GM13977 (cell line): ENCODE results near the gene OR2T10.
"Not testable (repeated sequence)": the region's sequence is repeated elsewhere in the genome, so short reads cannot be mapped to it uniquely, and the experiment has no call there.

ENCODE experiments used
- DNase-seq: peaks from one replicate; pipeline ENCODE4 v3.0.0; 2012; ENCODE audit warnings: low spot score
- in situ Hi-C: fragments of 300-500 bp; cut with MboI; formaldehyde crosslinking; loops from one replicate; pipeline ENCODE4 v1.12.0; 2022; ENCODE audit warnings: low sequenced_read_pairs, low pct_unique_long_range_greater_than_20kb, mixed read lengths, inconsistent platforms; ENCODE audit not compliant: unreplicated experiment
- TF ChIP-seq, protein P1 (sequence below): IDR thresholded peaks from 2 replicates; pipeline ENCODE4 v1.5.1; 2012; ENCODE audit warnings: mild to moderate bottlenecking, control low read depth; ENCODE audit not compliant: insufficient read depth; ENCODE audit errors: extremely low read depth, missing control alignments

Gene OR2T10, protein sequence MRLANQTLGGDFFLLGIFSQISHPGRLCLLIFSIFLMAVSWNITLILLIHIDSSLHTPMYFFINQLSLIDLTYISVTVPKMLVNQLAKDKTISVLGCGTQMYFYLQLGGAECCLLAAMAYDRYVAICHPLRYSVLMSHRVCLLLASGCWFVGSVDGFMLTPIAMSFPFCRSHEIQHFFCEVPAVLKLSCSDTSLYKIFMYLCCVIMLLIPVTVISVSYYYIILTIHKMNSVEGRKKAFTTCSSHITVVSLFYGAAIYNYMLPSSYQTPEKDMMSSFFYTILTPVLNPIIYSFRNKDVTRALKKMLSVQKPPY

DNA sequence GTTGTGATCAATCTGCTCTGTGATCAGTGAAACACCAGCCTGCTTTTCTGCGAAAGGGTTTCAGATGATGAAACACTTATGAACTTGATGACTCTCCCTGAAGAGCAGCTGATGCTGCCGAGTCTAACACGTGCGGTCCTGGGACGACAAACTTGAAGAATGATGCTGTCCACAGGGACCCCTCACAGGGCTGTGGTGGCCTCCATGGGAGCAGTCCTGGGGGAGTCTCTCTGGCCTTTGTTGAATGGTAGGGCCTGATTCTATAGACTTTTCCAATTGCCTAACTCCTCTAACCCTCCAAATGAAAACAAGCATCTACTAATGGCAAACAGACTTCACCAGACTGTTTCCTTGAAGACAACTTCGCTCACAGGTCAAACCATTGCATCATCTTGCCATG lies at the start of gene OR2T10:
Gene OR2T10, minus strand, starts transcription at position 112 of the 400 bp plus-strand sequence. CDS start 3,932 bp downstream, outside the sequence.
- in situ Hi-C loops = no loop called here
- DNase-seq = no peak

DNA sequence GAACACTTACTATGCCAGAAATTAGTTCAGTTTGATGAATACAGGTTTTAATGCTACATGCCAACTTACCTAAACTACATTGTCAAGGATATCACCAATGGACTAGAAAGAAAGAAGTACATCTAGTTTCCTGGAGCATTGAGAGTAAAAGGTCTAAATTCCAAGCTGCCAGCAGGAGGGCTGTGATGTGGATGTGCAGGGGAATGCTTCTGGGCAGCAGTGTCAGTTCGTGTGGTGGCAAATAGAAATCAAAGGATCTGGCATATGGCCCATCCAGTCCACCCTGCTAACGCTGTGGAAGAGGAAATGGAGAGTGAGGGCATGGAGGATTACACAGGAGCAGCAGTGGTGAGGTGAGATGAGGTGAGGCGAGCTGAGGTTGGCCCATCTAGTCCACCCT lies 47.7 kb upstream of the OR2T10 start, which contains the start of gene OR2T35:
Gene OR2T35, minus strand, starts transcription at position 101 of the 400 bp plus-strand sequence. CDS start 6,020 bp downstream, outside the sequence.
- DNase-seq, in situ Hi-C loops: not testable (repeated sequence)

More for the DNA sequence above, at the start of gene OR2T10:
- TF ChIP-seq, protein P1, sequence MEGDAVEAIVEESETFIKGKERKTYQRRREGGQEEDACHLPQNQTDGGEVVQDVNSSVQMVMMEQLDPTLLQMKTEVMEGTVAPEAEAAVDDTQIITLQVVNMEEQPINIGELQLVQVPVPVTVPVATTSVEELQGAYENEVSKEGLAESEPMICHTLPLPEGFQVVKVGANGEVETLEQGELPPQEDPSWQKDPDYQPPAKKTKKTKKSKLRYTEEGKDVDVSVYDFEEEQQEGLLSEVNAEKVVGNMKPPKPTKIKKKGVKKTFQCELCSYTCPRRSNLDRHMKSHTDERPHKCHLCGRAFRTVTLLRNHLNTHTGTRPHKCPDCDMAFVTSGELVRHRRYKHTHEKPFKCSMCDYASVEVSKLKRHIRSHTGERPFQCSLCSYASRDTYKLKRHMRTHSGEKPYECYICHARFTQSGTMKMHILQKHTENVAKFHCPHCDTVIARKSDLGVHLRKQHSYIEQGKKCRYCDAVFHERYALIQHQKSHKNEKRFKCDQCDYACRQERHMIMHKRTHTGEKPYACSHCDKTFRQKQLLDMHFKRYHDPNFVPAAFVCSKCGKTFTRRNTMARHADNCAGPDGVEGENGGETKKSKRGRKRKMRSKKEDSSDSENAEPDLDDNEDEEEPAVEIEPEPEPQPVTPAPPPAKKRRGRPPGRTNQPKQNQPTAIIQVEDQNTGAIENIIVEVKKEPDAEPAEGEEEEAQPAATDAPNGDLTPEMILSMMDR = no peak

DNA sequence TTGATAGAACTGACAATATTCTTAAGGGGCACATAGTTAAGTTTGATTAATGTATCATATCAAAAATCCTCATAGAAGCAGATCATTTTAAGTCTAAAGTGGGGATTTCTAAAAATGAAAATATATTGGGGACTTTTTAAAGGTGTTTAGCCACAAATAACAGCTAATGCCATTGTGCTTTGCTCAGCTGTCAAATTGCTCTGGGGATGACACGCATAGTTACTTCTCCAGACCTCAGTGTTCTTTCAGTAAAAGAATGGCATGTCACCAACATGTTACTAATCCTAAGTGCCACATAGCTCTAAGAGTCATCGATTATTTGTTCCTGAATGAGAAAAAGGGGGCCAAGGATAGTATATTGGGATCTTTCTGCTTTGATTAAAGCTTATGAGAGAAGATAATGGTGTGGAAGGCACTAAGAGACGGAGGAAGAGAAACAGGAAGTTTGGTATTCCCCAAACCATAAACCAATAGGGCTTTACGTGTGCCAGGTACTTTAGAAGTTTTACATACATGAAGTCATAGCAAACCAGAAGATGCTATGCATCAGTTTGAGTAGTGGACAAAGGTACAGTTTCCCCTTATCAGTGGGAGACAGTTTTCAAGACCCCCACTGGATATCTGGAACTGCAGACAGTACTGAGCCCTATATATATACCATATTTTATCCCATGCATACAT lies 45.6 kb upstream of the OR2T10 start:
- in situ Hi-C loops = not testable (repeated sequence)

DNA sequence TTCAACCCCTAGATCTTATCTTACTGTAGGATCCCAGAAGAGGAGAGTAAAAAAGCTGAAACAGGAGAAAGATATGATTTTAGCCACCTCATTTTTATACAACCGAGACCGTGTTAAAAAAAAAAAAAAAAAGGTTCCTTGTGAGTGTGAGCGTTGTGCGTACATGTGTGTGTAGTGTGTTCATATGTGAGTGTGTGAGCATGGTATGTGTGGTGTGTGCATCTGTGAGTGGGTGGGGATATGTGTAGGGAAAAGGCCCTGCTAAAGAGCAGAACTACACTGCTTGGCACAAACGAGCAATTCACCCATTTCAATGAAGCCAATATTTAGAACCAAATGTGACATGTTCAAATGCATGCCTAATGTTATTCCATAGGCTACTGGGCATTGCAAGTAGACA lies 44.1 kb upstream of the OR2T10 start:
- in situ Hi-C loops, DNase-seq: not testable (repeated sequence)

More for the DNA sequence above, 45.6 kb upstream of the OR2T10 start:
- not testable (repeated sequence) for DNase-seq

DNA sequence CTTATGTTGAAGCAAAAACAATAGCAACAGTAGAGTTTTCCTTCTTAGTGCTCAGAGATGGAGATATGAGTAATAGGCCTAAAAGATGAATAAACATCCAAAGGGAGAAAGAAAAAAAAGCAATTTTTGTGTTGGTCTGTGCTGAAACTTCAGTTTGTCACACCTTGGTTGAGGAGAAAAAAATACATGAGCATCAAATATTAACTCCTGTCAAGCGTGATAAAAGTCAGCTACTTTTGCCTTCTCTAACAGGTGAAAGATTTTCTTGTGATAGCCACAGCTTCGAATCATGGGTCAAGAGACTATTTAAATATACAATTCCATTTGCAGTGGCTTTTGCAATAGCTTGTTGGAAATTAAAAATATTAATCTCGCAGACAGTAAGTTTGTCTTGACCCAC lies 43.4 kb upstream of the OR2T10 start:
- in situ Hi-C loops, DNase-seq: not testable (repeated sequence)

DNA sequence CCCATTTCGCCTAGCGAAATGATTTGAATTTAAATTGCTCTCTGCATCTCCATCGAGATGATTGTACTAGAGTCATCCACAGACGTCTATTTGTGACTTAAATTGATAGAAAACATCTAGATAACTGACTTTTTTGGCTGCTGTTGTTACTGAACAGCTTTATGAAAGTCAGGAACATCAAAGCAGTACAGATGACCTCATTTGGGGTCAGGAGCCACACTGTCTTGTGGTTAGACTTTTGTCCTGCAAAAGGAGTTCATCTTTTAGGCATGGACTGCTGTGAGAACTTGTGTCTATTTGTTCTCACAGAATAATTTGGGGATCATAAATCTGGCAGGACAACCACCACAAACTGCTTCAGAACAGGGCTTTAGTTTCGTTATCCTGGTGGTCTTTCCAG lies 42.2 kb upstream of the OR2T10 start:
- in situ Hi-C loops = not testable (repeated sequence)

DNA sequence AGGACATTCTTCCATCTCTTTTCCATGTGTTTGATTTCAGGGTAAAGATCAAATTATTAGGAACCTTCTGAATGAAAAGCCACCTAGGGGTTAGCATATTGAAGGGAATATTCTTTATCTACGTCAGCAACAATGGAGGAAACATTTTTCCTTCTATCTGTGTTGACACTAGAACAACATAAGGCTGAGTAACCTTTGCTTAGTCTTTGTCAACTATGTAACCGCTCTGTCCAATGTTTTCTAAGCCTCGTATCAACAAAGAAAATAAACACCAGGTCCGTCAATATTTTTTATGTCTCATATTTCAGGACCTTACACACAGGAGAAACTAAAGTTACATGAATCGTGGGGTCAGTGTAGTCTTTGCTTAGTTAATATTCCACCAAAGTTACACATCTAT lies 39.1 kb upstream of the OR2T10 start:
- DNase-seq, in situ Hi-C loops: not testable (repeated sequence)

More for the DNA sequence above, 42.2 kb upstream of the OR2T10 start:
- DNase-seq = not testable (repeated sequence)

DNA sequence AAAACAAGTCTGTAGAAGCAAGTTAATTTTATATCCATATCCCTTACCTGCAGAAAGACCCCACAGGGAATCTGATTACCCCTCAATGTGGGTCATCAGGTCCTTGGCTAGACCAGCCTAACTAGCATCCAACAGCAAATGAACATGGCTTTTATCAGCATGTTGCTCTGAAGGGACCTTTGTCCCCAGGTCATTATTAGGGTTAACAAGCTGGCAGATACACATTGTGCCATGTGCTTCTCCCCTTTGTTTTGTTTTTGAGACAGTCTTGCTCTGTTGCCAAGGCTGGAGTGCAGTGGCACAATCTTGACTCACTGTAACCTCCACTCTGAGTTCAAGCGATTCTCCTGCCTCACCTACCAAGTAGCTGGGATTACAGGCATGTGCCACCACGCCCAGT lies 37.5 kb upstream of the OR2T10 start, which contains the start of gene OR2T11:
Gene OR2T11, minus strand, starts transcription at position 101 of the 400 bp plus-strand sequence. CDS start 7,963 bp downstream, outside the sequence.
- in situ Hi-C loops, DNase-seq: not testable (repeated sequence)

DNA sequence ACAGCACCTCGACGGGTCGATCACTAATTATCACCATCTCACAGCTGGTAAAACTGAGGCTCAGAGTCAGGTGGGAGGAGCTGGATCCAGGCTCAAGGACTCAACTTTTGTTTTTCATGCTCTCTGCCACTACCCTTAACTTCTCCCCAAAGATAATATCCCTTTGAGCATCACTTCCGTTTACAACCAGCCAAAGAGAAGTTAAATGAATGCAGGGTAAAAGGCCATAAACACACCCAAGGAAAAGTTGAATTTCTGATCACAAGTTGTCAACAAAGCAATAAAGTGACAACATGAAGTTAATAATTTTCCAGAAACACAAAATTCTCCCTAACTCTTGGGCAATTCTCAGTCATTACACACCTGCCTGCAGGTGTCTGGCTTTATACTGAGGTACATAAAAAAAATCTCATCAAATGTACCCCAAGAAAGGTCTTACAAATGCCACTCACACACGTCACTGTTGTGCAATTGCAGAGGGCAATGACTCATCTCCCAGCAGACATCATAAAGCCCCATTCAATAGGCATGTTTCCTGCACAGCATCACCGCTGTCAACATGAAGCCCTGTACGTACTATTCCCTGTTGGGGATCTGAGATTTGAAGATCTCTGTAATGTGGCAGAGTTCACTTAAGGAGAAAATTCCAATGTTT lies 34.0 kb upstream of the OR2T10 start:
- TF ChIP-seq, protein P1 = no peak
- in situ Hi-C loops = no loop called here
- no peak for DNase-seq

DNA sequence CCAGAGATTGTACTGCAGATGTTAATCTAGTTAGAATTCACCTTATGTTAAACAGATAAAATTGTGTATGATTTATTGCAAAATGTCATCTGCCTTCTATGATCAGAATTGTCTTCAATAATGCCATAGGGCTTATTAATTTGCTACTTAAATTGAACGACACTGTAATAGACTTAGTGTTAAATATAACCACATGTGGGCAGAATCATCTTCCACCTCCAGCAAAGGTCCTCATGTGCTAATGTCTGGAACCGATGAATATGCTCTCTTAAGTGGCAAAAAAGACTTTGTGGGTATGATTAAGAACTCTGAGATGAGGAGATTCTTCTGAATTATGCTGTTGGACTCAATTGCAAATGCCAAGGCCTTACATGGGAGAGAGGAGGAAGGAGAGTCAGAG lies 33.1 kb upstream of the OR2T10 start:
- TF ChIP-seq, protein P1 = no peak
- in situ Hi-C loops = no loop called here
- DNase-seq = no peak
